ENCODE results near the gene GABBR2. TPM values are rescaled to one million over a fixed set of nuclear protein-coding genes. Genes with fewer than 3 reads are reported as not detected.

Gene GABBR2
- total RNA-seq, 1 experiment from 2014 or later: 3.8 TPM

GRCh38 chr9:98418578-98419259 lies 290.0 kb downstream of the GABBR2 start:
- no peaks in the 10 kb centered on the region for H3K27me3 ChIP-seq
- no peak overlapping the region for H3K4me3 ChIP-seq
- H3K9me3 ChIP-seq: no peaks in the 10 kb centered on the region
- DNase-seq: no peak
- H3K36me3 ChIP-seq: no peaks in the 10 kb centered on the region

GRCh38 chr9:98416294-98417248 lies 292.2 kb downstream of the GABBR2 start:
- DNase-seq: no peak
- Histone ChIP-seq H3K9me3 (no peaks in the 10 kb centered on the region), H3K27me3 (no peaks in the 10 kb centered on the region), H3K36me3 (no peaks in the 10 kb centered on the region), H3K4me3 (no peak overlapping the region)

GRCh38 chr9:98415782-98416181 lies 293.0 kb downstream of the GABBR2 start:
- no peaks in the 10 kb centered on the region for H3K9me3 ChIP-seq
- H3K4me3 ChIP-seq: no peak overlapping the region
- no peaks in the 10 kb centered on the region for H3K27me3 ChIP-seq
- no peaks in the 10 kb centered on the region for H3K36me3 ChIP-seq
- no peak for DNase-seq

GRCh38 chr9:98413084-98413483 lies 295.7 kb downstream of the GABBR2 start:
- H3K9me3 ChIP-seq: no peaks in the 10 kb centered on the region
- no peak overlapping the region for H3K4me3 ChIP-seq
- no peak for DNase-seq

GRCh38 chr9:98412101-98412842 lies 296.5 kb downstream of the GABBR2 start:
- DNase-seq: no peak
- Histone ChIP-seq H3K36me3 (no peaks in the 10 kb centered on the region), H3K27me3 (no peaks in the 10 kb centered on the region), H3K9me3 (no peaks in the 10 kb centered on the region), H3K4me3 (no peak overlapping the region)

More at GRCh38 chr9:98413084-98413483, 295.7 kb downstream of the GABBR2 start:
- no peaks in the 10 kb centered on the region for H3K27me3 ChIP-seq
- H3K36me3 ChIP-seq: no peaks in the 10 kb centered on the region

GRCh38 chr9:98410185-98410697 lies 298.5 kb downstream of the GABBR2 start:
- Histone ChIP-seq H3K9me3 (no peaks in the 10 kb centered on the region), H3K4me3 (no peak overlapping the region)
- DNase-seq: peak; percentile 56

GRCh38 chr9:98409719-98410118 lies 299.0 kb downstream of the GABBR2 start:
- H3K9me3 ChIP-seq: no peaks in the 10 kb centered on the region
- no peaks in the 10 kb centered on the region for H3K27me3 ChIP-seq
- H3K4me3 ChIP-seq: no peak overlapping the region
- no peak for DNase-seq
- no peaks in the 10 kb centered on the region for H3K36me3 ChIP-seq

More at GRCh38 chr9:98410185-98410697, 298.5 kb downstream of the GABBR2 start:
- H3K36me3 ChIP-seq: no peaks in the 10 kb centered on the region
- H3K27me3 ChIP-seq: no peaks in the 10 kb centered on the region

- no peak overlapping the region for H3K4me3 ChIP-seq
- no peak for DNase-seq
- no peaks in the 10 kb centered on the region for H3K9me3 ChIP-seq
- H3K36me3 ChIP-seq: no peaks in the 10 kb centered on the region
- H3K27me3 ChIP-seq: no peaks in the 10 kb centered on the region
Observed at GRCh38 chr9:98406469-98406868, 302.3 kb downstream of the GABBR2 start.

- H3K27me3 ChIP-seq: no peaks in the 10 kb centered on the region
- no peaks in the 10 kb centered on the region for H3K36me3 ChIP-seq
- H3K9me3 ChIP-seq: no peaks in the 10 kb centered on the region
- H3K4me3 ChIP-seq: no peak overlapping the region
- DNase-seq: no peak
Observed at GRCh38 chr9:98404237-98404636, 304.5 kb downstream of the GABBR2 start.

GRCh38 chr9:98403715-98404114 lies 305.0 kb downstream of the GABBR2 start:
- DNase-seq: no peak
- Histone ChIP-seq H3K4me3 (no peak overlapping the region), H3K27me3 (no peaks in the 10 kb centered on the region), H3K36me3 (no peaks in the 10 kb centered on the region), H3K9me3 (no peaks in the 10 kb centered on the region)

- H3K9me3 ChIP-seq: no peaks in the 10 kb centered on the region
- no peak for DNase-seq
- H3K27me3 ChIP-seq: no peaks in the 10 kb centered on the region
- H3K36me3 ChIP-seq: no peaks in the 10 kb centered on the region
- H3K4me3 ChIP-seq: no peak overlapping the region
Observed at GRCh38 chr9:98402019-98402840, 306.5 kb downstream of the GABBR2 start.

- Histone ChIP-seq H3K9me3 (no peaks in the 10 kb centered on the region), H3K27me3 (no peaks in the 10 kb centered on the region), H3K36me3 (no peaks in the 10 kb centered on the region), H3K4me3 (no peak overlapping the region)
- DNase-seq: no peak
Observed at GRCh38 chr9:98401140-98402018, 307.4 kb downstream of the GABBR2 start.

GRCh38 chr9:98399950-98400683 lies 308.6 kb downstream of the GABBR2 start:
- H3K9me3 ChIP-seq: no peaks in the 10 kb centered on the region

GRCh38 chr9:98396656-98397055 lies 312.1 kb downstream of the GABBR2 start:
- Histone ChIP-seq H3K4me3 (no peak overlapping the region), H3K36me3 (no peaks in the 10 kb centered on the region), H3K9me3 (no peaks in the 10 kb centered on the region), H3K27me3 (no peaks in the 10 kb centered on the region)
- no peak for DNase-seq

More at GRCh38 chr9:98399950-98400683, 308.6 kb downstream of the GABBR2 start:
- DNase-seq: no peak
- Histone ChIP-seq H3K27me3 (no peaks in the 10 kb centered on the region), H3K36me3 (no peaks in the 10 kb centered on the region), H3K4me3 (no peak overlapping the region)

GRCh38 chr9:98396236-98396635 lies 312.5 kb downstream of the GABBR2 start:
- H3K27me3 ChIP-seq: no peaks in the 10 kb centered on the region
- H3K9me3 ChIP-seq: no peaks in the 10 kb centered on the region
- no peak overlapping the region for H3K4me3 ChIP-seq
- H3K36me3 ChIP-seq: no peaks in the 10 kb centered on the region
- DNase-seq: no peak

Data from MG63 (cell line).